Cardiac muscle cell (in vitro differentiated cells and primary cell): ENCODE measurements around the gene CFAP46. TPM values are rescaled to one million over a fixed set of nuclear protein-coding genes. Genes with fewer than 3 reads are reported as not detected.

Source experiments
- DNase-seq, 2 donors: peaks; one replicate each; pipeline versions ENCODE4 v3.0.0 to v3.0.0-alpha.2; 2010 to 2017; ENCODE audit warnings: low read depth in 1 of 2, low spot score in 1 of 2
- H3K27ac ChIP-seq: fragments of 200-600 bp; sonication (generic); 2 replicates; pipeline ENCODE4 v1.5.1; 2016
- H3K27me3 ChIP-seq: fragments of 200-600 bp; sonication (generic); 2 replicates; pipeline ENCODE4 v1.6.0; 2016; ENCODE audit warnings: control low read depth
- H3K36me3 ChIP-seq: fragments of 200-600 bp; sonication (generic); 2 replicates; pipeline ENCODE4 v1.5.1; 2016; ENCODE audit warnings: control low read depth
- H3K4me1 ChIP-seq: fragments of 200-600 bp; sonication (generic); 2 replicates; pipeline ENCODE4 v1.8.1; 2017; ENCODE audit warnings: low read depth, mild to moderate bottlenecking, mixed run types
- H3K4me3 ChIP-seq: fragments of 200-600 bp; sonication (generic); 2 replicates; pipeline ENCODE4 v1.5.1; 2016; ENCODE audit warnings: mild to moderate bottlenecking
- H3K9me3 ChIP-seq: fragments of 200-600 bp; sonication (generic); 2 replicates; pipeline ENCODE4 v1.5.1; 2017; ENCODE audit warnings: low read depth, mild to moderate bottlenecking, control low read depth
- polyA plus RNA-seq: library from polyadenylated mRNA; unstranded; fragments of >200 nt; fragmentation: Nextera tagmentation; extraction: Ambion mirVana; gene quantifications from 2 replicates; pipeline ENCODE4 v1.2.1, GENCODE V29; 2016
- total RNA-seq: library from RNA; depleted of rRNA; stranded (reverse); fragments of >200 nt; gene quantifications from 2 replicates; pipeline ENCODE4 v1.2.3, GENCODE V29; 2016
- TF ChIP-seq, protein P1 (sequence below): IDR thresholded peaks from 2 replicates; pipeline ENCODE4 v1.5.1; 2012; ENCODE audit warnings: low read depth, mild to moderate bottlenecking, low read length

CFAP46 gene
- total and polyA plus RNA-seq, 2 experiments from 2014 or later, result 2.8 to 4.5 TPM

DNA sequence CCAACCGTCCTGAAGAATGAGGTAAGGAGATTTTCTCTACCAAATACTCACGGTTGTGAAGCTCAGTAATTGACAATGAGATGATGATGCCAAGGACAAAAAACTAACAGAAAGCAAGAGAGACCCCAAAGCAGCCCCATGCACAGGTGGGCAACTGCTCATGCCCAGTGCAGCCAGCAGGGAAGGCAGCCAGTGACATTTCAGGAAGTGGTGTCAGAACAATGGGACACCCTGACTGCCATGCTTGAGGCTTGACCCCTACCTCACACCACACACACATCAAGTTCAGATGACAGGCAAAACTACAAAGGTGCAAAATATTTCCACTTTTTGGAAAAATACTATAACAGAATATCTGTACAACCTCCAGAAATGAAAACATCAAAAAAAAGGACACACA is 66.9 kb downstream of the CFAP46 start:
- no peak overlapping the region for H3K4me3 ChIP-seq
- H3K27me3 ChIP-seq, result no peaks in the 10 kb centered on the region
- H3K9me3 ChIP-seq, result no peaks in the 10 kb centered on the region

DNA sequence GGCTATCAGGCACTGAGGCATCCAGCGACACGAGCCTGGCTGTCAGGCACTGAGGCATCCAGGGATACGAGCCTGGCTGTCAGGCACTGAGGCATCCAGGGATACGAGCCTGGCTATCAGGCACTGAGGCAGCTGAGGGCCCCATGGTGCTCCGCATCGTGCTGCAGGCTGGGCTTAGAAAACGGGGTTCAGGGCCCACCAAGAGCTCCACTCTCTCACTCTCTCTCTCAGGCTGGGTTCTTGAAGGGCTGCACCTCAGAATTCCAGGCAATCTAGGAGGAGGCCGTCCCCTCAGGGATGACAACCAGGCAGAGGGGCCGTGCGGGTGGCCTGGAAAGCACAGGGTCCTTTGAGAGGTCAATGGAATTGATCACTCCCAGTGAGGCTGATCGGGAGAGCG is 69.0 kb downstream of the CFAP46 start:
- H3K4me3 ChIP-seq, result no peak overlapping the region
- no peaks in the 10 kb centered on the region for H3K9me3 ChIP-seq
- H3K36me3 ChIP-seq, result no peaks in the 10 kb centered on the region
- H3K27me3 ChIP-seq, result no peaks in the 10 kb centered on the region
- H3K4me1 ChIP-seq, result no peaks in the 10 kb centered on the region
- H3K27ac ChIP-seq, result no peak overlapping the region
- DNase-seq, result no peak
- TF ChIP-seq, protein P1, sequence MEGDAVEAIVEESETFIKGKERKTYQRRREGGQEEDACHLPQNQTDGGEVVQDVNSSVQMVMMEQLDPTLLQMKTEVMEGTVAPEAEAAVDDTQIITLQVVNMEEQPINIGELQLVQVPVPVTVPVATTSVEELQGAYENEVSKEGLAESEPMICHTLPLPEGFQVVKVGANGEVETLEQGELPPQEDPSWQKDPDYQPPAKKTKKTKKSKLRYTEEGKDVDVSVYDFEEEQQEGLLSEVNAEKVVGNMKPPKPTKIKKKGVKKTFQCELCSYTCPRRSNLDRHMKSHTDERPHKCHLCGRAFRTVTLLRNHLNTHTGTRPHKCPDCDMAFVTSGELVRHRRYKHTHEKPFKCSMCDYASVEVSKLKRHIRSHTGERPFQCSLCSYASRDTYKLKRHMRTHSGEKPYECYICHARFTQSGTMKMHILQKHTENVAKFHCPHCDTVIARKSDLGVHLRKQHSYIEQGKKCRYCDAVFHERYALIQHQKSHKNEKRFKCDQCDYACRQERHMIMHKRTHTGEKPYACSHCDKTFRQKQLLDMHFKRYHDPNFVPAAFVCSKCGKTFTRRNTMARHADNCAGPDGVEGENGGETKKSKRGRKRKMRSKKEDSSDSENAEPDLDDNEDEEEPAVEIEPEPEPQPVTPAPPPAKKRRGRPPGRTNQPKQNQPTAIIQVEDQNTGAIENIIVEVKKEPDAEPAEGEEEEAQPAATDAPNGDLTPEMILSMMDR, result no peak

More for the DNA sequence above, 66.9 kb downstream of the CFAP46 start:
- DNase-seq, result no peak
- Histone ChIP-seq H3K27ac (no peak overlapping the region), H3K36me3 (no peaks in the 10 kb centered on the region), H3K4me1 (no peaks in the 10 kb centered on the region)
- TF ChIP-seq, protein P1, result no peak

DNA sequence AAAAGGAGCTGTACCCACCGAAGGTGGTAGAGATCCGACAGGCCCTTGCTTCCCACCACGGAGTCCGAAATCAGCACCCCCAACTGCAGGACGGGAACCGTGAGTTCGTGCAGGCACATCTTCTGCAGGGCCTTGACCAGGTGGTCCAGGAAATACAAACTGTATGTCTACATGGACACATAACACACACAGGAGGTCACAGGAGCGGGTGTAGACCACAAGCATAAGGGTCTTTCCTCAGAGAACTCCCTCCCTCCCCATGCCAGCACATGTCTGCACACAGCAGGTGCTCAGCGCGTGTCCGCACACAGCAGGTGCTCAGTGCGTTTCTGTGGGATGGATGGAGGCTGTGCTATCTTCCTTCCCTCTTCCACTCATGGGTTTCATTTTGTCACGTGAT is 69.7 kb downstream of the CFAP46 start:
- Histone ChIP-seq H3K4me3 (no peak overlapping the region), H3K27ac (no peak overlapping the region), H3K9me3 (no peaks in the 10 kb centered on the region), H3K27me3 (no peaks in the 10 kb centered on the region), H3K4me1 (no peaks in the 10 kb centered on the region), H3K36me3 (no peaks in the 10 kb centered on the region)
- TF ChIP-seq, protein P1, result no peak
- no peak for DNase-seq

DNA sequence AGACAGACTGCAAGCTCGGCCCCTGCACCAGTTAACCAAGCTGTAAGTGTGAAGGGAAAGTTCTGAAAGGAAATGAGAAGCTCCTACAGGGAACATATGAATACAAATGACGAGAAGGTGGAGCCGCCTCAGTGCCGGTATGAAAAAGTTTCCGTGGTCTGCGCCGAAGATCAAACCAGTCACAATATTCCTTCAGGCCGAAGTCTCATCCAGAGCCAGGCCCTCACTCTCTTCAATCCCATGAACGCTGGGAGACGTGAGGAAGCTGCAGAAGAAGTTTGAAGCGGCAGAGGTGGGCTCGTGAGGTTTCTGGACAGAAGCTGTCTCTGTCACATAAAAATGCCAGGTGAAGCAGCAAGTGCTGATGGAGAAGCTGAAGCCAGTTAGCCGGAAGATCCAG is 71.9 kb downstream of the CFAP46 start:
- Histone ChIP-seq H3K4me1 (no peaks in the 10 kb centered on the region), H3K27me3 (no peaks in the 10 kb centered on the region), H3K9me3 (no peaks in the 10 kb centered on the region), H3K27ac (no peak overlapping the region), H3K36me3 (no peaks in the 10 kb centered on the region), H3K4me3 (no peak overlapping the region)
- TF ChIP-seq, protein P1, result no peak
- no peak for DNase-seq

DNA sequence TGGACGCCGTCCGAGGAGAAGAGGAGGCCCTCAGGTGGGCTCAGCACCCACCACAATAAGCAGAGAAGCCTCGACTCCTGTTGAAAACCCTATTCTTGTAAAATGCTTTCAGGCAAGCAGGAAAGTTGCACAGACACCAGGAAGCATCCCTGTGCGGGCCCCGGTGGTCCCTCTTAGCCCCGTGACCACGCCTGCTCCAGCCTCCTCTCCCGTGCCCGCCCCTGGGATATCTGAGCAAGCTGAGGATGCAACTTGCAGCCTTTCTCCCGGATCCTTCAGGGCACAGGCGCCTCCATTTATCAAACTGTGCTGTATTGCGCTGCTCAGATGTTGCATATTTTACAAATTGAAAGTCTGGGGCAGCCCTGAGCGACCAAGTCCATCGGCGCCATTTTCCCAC is 72.7 kb downstream of the CFAP46 start:
- Histone ChIP-seq H3K36me3 (no peaks in the 10 kb centered on the region), H3K9me3 (no peaks in the 10 kb centered on the region), H3K27me3 (no peaks in the 10 kb centered on the region), H3K4me3 (no peak overlapping the region), H3K4me1 (no peaks in the 10 kb centered on the region), H3K27ac (no peak overlapping the region)
- TF ChIP-seq, protein P1, result no peak
- no peak for DNase-seq

DNA sequence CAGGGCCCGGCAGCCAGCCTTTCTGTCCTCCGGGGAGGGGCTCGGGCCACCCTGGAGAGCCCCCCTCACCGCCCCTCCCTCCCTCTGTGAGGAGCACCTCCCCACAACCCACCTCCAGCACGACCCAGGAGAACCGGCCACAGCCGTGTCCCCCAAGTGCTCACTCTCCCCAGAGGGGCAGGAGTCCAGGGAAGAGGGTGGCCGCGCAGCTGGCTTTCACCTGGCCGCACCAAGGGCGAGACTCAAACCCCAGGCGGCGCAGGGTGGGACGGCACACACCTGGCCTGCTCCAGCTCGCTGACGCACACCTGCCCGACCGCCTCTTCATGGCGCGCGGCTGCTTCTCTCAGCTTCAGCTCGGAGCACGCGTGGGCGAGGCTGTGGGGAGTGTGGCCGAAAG is 73.4 kb downstream of the CFAP46 start:
- no peaks in the 10 kb centered on the region for H3K9me3 ChIP-seq
- no peak overlapping the region for H3K27ac ChIP-seq
- H3K4me1 ChIP-seq, result no peaks in the 10 kb centered on the region
- no peaks in the 10 kb centered on the region for H3K27me3 ChIP-seq
- H3K36me3 ChIP-seq, result no peaks in the 10 kb centered on the region
- DNase-seq, result no peak
- TF ChIP-seq, protein P1, result no peak
- H3K4me3 ChIP-seq, result no peak overlapping the region
